Measurements from ENCODE around the gene PKN1.

- TF ChIP-seq CTCF (conservative IDR thresholded peaks at IDR 0.05) (no peak), EZH2 (IDR thresholded peaks at IDR 0.05; ENCODE audit: low read depth) (no peak)
Measured at GRCh38 chr19:14479309-14479974, 46.3 kb downstream of the PKN1 start.

Data from PC-9 (cell line).